ENCODE data around the gene SLC3A2.
"Not testable (repeated sequence)": the region's sequence is repeated elsewhere in the genome, so short reads cannot be mapped to it uniquely, and the experiment has no call there.

SLC3A2 gene

GRCh38 chr11:62930666-62931065 lies 50.0 kb downstream of the SLC3A2 start:
- DNase-seq (ENCODE audit: low read depth, low spot score) = no peak

GRCh38 chr11:62931499-62932278 lies 51.0 kb downstream of the SLC3A2 start:
- DNase-seq (ENCODE audit: low read depth, low spot score) = no peak

GRCh38 chr11:62933285-62933684 lies 52.6 kb downstream of the SLC3A2 start:
- DNase-seq (ENCODE audit: low read depth, low spot score) = no peak

GRCh38 chr11:62933750-62934495 lies 53.2 kb downstream of the SLC3A2 start:
- DNase-seq (ENCODE audit: low read depth, low spot score) = no peak

- DNase-seq (ENCODE audit: low read depth, low spot score) = no peak
Measured at GRCh38 chr11:62934496-62934785, 53.7 kb downstream of the SLC3A2 start.

- DNase-seq (ENCODE audit: low read depth, low spot score) = not testable (repeated sequence)
Measured at GRCh38 chr11:62937528-62937927, 56.8 kb downstream of the SLC3A2 start.

All from activated CD4-positive, CD25-positive, alpha-beta regulatory T cell treated with anti-CD3 and anti-CD28 coated beads, Interleukin-2, amount 50 U/mL, for 16 hours (primary cell).